ENCODE results near the gene ALG2.

Gene ALG2

DNA sequence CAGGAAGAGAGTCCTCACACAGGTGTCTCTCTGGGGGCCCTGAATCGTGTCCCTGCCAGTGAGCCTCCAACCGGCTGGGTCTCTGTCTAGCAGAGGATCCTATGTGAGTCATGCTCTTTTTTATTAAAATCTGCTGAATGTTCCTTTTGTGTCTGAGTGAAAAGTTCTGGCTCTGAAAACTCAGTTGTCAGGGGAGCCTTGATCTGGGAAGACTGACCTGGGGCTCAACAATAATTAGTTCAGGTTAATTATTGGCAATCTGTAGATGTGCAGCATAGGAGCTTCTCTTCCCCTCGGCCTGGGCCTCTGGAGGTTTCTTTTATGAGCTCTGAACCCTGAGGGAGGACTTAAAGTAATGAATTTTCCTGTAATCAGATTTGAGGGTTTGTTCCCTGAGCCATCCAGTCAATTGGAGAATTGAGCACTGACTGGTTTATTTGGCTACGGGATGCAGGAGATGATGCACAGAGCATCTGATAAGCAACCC is 45.2 kb downstream of the ALG2 start:
- H3K4me3 ChIP-seq (replicated peaks; ENCODE audit: low read depth, low read length) = no peak overlapping the region
- DNase-seq (ENCODE audit: extremely low read depth, low read depth) = no peak
- TF ChIP-seq, protein P1, sequence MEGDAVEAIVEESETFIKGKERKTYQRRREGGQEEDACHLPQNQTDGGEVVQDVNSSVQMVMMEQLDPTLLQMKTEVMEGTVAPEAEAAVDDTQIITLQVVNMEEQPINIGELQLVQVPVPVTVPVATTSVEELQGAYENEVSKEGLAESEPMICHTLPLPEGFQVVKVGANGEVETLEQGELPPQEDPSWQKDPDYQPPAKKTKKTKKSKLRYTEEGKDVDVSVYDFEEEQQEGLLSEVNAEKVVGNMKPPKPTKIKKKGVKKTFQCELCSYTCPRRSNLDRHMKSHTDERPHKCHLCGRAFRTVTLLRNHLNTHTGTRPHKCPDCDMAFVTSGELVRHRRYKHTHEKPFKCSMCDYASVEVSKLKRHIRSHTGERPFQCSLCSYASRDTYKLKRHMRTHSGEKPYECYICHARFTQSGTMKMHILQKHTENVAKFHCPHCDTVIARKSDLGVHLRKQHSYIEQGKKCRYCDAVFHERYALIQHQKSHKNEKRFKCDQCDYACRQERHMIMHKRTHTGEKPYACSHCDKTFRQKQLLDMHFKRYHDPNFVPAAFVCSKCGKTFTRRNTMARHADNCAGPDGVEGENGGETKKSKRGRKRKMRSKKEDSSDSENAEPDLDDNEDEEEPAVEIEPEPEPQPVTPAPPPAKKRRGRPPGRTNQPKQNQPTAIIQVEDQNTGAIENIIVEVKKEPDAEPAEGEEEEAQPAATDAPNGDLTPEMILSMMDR (IDR thresholded peaks at IDR 0.05; ENCODE audit: low read depth, low read length, missing control alignments) = no peak

DNA sequence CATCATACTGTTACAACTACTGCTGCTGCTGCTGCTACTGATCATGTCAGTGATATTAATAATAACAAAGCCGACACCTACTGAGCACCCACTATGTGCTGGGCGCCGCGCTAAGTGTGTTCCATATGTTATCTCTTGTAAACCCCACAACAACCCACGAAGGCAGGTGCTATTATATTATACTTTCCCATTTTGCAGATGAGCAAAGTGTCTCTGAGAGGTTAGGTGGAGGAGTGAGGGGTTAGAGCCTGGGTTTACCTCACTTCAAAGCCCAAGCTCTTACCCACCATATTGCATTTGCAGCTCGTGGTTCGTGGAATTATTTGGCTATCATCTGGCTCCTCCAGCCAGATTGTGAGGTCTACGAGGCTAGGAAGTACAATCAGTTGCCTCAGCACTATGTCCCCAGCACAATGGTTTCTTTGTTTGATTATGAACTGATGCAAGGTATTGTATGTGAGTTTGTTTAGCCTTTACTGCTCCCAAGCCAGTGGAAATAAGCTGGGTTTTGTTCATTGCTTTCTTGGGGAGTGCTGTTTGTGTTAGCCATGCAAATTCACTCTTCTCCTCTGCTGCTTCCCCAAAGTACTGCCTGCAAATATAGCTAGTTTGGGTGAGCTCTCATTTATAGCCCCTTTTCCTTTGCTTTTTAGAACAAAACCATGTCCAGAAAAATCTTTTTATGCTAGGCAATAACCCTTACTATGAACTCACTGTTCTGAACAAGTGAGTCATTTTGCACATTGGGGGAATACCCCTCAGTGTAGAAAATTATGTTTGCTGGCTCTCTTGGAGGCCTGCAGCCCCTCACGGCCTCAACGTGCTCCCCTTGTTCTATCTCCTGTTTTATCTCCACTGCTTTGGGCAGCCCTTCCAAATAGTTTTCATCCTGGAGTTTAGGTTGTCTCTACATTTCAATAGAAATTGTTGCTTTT is 47.9 kb downstream of the ALG2 start:
- no peak overlapping the region for H3K4me3 ChIP-seq (replicated peaks; ENCODE audit: low read depth, low read length)
- TF ChIP-seq, protein P1 (IDR thresholded peaks at IDR 0.05; ENCODE audit: low read depth, low read length, missing control alignments) = no peak
- DNase-seq (ENCODE audit: extremely low read depth, low read depth) = no peak

DNA sequence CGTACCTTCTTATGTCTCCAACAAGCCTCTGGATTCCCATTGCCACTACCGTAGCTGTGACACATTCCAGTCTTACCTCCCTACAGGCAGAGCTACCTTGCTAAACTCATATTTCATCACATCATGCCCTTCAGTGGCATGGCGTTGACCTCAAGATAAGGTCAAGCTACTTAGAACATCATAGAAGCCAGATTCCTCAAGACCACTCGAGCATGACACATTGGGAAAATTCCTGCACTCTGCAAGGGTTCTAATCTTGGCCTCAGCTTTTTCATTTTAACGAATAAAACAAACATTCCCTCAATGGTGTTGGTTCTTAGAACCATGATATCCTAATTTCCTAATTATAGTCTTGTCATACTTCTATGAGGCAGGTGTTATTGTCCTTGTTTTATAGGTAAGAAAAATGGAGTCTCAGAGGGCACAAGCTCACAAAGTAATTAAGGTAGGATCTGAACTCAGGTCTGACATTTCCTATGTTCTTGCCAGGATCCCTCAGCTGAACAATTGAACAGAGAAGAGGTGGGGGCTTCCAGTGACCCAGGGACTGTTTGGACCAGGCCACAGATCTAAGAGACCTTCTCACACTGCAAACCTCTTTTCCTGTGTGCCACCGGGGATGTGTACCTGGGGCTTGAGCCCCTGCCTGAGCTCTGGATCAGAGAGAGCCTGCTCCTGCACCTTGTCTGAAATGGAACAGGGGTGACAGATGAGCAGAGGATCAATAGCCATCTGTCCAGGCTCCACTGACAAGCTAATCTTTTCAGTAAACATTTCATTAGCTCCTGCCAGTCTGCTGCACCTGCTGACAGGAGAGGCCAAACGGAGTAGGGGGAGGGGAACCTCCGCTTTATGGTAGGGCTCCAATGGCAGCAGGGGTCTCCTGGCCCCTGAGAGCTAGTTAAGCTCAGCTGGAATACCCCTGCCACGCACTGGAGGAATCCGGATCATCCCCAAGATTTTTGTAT is 49.3 kb downstream of the ALG2 start:
- H3K4me3 ChIP-seq (replicated peaks; ENCODE audit: low read depth, low read length) = no peak overlapping the region
- DNase-seq (ENCODE audit: extremely low read depth, low read depth) = no peak
- TF ChIP-seq, protein P1 (IDR thresholded peaks at IDR 0.05; ENCODE audit: low read depth, low read length, missing control alignments) = no peak

DNA sequence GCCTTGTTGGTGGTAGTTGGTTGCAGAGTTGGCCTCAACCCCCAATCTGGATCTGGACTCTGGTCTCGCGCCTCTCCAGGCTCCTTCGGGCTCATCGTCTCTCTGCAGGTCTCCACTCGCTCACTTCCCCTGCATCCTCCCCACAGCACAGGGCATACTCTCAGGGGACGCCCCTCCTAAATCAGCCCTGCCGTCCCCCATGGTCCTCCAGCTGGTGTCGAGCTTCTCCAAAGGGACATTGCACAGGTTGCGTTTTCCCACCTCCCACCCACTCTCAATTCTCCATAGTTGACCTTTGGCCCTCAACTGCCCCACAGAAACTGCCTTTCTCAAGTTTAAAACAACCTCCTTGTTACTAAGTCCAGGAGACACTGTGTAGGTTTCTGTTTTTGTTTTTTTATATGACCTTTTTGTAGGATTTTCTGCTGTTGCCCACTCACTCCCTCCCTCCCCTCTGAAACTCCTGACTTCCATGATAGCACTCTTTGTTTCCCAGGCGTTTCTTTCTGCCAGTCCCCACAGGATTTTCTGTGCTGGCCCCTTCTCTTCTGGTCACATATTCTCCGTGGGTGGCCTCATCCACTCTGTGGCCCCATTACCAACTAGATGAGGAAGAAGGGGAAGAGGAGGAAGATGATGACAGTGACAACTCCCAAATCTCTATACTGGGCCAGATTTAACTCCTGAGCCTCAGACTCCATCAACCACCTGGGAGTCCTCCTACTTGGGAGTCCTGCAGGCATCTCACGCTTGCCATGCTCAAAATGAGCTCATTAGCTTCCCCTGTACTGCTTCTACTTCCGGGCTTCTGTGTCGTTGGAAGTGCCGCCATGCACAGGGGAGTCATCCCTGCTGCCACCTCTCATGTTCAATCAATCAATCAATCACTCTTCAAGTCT is 50.3 kb downstream of the ALG2 start:
- TF ChIP-seq, protein P1 (IDR thresholded peaks at IDR 0.05; ENCODE audit: low read depth, low read length, missing control alignments) = no peak
- no peak for DNase-seq (ENCODE audit: extremely low read depth, low read depth)
- H3K4me3 ChIP-seq (replicated peaks; ENCODE audit: low read depth, low read length) = no peak overlapping the region

DNA sequence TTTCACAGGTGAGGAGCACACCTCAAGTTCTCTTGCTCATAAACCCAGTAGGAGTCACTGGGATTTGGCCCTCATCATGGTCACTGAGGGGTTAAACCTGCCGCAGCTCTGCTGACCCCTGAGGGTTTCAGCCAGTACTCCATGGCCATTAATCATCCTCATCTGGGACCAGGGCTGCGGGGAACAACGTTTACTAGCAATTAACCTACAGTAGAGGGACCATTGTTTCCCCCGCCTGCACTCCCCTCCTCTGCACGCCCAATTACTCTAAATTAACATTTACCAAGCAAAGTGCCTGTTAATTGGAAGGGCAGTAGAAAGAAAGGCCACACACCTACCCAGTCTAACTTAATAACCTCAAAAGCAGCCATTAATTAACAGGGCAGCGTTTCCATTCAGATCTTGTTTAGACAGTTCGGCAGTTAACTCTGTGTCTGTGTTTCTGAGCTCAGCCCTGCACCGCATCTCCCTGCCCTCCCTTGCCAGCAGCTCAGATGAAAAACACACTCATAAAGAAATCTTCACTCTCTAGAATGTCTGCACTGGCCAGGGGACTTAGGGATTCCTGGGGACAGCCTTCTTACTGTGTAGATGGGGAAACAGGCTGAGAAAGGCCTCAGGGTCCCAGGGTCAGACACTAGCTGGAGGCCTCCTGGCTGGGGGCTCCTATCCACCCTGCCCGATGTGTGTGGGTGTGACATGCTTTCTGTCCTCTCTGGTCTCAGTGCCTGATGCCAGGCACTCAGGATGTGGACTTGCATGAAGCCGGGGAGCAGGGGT is 51.6 kb downstream of the ALG2 start:
- DNase-seq (ENCODE audit: extremely low read depth, low read depth) = no peak
- TF ChIP-seq, protein P1 (IDR thresholded peaks at IDR 0.05; ENCODE audit: low read depth, low read length, missing control alignments) = no peak
- H3K4me3 ChIP-seq (replicated peaks; ENCODE audit: low read depth, low read length) = no peak overlapping the region
